ENCODE data around the gene CBFB.
"Not testable (repeated sequence)": the region's sequence is repeated elsewhere in the genome, so short reads cannot be mapped to it uniquely, and the experiment has no call there.

Gene CBFB

GRCh38 chr16:67101311-67102082 lies 72.5 kb downstream of the CBFB start:
- peak; percentile 43 for DNase-seq

GRCh38 chr16:67104061-67104460 lies 75.1 kb downstream of the CBFB start:
- DNase-seq, result no peak

DNA sequence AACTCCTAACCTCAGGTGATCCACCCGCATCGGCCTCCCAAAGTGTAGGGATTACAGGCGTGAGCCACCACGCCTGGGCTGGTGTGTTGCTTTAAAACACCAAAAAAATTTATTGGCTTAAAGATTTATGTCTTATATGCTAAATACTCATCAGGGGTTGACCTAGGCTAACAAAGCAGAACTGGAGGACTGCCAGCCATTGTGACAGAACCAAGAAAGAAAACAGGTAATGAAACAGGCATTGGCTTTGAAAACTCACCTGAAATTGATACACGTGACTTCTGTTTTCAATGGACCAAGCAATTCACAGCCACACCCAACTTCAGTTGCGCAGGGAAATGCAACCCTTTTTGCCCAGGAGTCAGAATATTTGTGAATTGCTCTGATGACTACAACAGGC lies 75.9 kb downstream of the CBFB start:
- DNase-seq, result no peak

DNA sequence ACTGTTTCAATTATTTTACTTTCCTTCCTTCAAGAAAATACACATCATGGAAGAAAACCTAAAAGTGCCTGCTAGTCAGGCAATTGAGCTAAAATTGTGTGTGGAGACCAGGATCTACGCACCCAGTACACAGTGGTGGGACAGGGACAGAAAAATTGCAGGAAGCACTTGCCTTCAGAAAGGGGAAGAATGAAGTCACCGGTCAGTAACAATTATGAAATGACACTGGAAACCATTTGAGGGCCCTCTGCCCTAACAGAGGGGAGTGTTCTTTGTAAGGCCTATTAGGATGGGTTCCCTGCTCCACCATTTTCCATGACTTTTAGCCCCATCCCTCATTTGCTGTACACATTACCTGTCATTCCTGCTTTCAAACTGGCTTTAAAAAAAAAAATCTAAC lies 76.3 kb downstream of the CBFB start:
- no peak for DNase-seq

GRCh38 chr16:67105881-67106280 lies 76.9 kb downstream of the CBFB start:
- DNase-seq, result no peak

DNA sequence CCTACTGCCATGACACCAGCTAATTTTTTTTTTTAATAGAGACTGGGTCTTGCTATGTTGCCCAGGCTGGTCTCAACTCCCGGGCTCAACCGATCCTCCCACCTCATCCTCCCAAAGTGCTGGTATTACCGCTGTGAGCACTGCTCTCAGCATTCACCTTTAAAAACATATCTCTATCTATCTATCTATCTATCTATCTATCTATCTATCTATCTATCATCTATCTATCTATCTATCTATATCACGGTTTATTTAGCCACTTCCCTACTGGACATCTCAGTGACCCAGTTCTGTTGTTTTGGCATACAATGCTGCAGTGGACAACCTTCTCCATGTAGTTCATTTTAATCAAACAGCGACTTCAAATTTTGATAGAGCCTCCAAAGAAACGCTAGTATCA lies 79.5 kb downstream of the CBFB start:
- DNase-seq, result no peak

DNA sequence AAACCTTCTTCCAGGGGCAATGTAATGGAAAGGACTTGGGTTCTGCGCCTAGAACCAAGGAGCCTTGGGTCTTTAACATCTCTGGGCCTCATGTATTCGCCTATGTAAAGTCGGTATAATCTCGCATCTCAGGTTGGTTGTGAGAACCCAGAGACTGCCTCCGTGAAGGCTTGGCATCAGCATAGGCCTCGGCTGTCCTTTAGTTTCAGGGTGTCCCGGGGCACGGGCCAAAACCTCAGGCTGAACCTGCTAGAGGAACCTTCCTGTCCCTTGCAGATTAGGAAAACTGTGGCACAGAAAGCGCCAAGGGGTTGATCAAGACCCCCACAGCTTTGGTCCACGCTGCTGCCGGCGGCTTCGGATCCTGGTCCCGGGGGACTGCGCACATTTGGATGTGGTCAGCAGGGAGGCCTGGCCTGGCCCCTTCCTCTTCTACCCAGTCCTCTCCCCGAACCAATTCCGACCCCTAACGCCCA lies 80.0 kb downstream of the CBFB start:
- DNase-seq, result no peak

- peak; percentile 97 for DNase-seq
Measured at GRCh38 chr16:67109407-67110135, 80.6 kb downstream of the CBFB start, which contains the start of gene PHAF1. Gene PHAF1 (plus strand): TSS chr16:67109941. CDS start chr16:67110176, 235 bp downstream.

DNA sequence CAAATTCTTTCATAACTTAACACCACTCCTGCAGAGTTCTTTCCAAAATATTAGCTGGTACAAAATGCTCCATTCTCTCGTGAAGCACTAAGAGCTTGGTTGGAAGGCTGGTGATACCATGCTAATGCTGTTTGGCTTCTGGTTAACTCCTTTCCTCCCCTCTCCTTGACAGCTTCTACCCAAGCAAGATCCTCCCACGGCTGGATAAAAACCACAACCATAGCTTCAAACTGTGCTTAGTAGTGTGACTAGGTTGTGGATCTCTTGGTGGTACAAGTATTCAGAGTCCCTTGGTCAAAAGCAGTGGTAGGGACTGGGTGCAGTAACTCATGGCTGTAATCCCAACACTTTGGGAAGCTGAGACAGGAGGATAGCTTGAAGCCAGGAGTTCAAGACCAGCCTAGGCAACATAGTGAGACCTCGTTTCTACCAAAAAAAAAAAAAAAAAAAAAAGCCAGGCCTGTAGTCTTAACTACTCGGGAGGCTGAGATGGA lies 83.0 kb downstream of the CBFB start:
- no peak for DNase-seq

DNA sequence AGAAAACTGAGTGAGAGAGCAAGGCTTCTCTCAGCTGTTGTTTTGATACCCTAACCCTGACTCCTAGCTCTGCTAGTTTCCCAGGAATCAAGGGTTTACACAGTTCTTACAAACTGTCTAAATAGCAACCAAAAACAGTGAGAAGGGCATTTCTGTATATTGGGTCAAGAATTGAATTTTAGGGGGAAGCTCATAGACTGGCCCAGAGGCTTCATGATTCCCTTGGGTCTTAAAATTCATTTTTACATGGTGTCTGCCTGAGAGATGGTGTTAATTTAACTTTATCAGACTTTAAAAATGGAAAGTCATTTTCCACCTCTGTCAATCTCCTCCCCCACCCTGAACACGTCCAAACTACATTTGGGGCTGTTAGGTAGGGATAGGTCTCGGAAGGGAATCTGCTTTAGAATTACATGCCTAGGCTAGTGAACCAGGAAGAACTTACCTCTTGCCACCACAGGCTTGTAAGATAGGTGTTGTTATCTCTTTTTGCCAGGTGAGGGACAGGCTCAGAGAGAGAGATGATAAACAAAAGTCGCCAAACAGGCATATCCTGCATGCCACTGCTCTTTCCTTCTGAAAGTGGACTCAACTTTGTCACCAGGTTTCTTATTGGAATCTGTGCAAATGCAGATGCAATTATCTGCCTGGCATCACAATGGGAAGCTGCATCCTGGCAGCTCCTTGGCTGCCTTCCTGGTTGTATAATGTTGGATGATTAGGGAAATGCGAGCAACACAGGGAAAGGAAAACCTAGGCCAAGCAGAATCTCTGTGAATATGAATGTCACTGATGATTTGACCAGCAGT lies 83.8 kb downstream of the CBFB start:
- no peak for DNase-seq

DNA sequence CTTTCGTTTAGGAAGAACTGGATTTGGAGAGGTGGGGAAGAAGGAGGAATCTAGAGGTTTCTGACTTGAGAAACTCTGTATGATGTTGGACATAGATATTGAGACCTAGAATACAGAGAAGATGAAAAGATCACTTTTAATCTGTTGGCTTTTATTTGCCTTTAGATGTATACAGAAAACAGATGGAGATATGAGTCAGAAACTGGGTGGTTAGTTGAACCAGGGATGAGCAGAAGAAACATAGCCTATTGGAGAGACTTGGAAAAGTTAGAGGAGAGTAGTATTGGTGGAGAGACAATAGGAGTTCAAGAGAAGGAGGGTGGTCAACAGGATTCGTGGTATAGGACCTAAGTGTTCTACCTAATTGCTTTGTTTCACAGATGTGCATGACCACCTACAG lies 85.8 kb downstream of the CBFB start:
- no peak for DNase-seq

DNA sequence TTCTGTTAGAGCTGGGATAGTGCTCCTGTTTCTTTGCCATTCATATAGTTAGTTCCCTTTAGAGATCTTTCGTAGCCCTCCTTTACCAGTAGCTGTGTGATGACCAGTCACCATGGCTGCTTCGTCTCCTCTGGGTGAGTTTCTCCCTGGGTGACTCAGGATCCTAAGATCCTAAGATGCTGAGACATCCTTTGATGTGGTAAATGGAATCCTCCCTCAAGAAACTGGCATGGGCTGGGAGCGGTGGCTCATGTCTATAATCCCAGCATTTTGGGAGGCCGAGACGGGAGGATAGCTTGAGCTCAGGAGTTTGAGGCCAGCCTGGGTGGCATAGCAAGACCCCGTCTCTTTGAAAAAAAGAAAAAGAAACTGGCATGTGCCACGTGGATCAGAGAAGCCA lies 86.7 kb downstream of the CBFB start:
- DNase-seq, result no peak

DNA sequence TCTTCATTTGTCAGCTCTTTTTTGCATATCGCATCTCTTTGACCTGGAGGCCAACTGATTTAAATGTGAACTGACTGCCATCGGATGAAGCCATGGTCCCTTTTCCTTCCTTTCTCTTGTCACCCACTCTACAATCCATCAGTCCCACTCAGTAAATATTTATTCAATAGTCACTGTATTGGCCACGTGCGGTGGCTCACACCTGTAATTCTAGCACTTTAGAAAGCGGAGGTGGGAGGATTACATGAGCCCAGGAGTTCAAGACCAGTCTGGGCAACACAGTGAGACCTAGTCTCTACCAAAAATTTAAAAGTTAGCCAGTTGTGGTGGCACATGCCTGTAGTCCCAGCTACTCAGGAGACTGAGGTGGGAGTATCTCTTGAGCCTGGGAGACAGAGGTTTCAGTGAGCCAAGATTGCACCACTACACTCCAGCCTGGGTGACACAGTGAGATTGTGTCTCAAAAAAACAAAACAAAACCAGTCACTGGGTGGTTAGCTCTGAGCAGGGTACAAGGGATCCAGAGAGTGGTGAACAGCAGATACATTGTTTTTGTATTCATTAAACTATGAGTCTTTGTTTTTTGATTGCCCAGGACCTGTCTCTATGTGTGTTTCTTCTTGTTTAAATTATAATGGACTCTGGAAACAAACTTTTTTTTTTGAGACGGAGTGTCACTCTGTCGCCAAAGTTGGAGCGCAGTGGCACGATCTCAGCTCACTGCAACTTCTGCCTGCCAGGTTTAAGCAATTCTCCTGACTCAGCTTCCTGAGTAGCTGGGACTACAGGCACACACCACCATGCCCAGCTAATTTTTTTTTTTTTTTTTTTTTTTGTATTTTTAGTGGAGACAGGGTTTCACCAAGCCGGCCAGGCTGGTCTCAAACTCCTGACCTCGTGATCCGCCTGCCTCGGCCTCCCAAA lies 87.7 kb downstream of the CBFB start:
- DNase-seq, result no peak

- DNase-seq, result no peak
Measured at GRCh38 chr16:67117716-67118115, 88.8 kb downstream of the CBFB start.

DNA sequence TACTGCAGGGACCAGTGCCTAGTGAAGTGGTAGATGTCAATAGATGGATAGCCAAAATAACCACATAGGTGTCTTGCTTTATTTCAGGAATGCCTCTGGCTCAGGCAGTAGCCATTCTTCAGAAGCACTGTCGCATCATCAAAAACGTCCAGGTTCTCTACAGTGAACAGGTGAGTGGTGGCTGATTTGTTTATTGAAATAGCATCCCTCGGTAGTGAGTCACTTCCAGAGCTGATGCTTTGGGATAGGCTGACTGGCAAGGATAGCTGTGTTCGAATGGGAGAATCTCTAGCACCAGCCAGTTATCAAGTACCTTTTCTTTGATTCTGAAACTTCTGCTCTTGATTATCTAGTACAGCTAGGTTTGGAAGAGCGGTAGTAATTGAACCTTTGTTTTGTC lies 91.1 kb downstream of the CBFB start:
- no peak for DNase-seq

DNA sequence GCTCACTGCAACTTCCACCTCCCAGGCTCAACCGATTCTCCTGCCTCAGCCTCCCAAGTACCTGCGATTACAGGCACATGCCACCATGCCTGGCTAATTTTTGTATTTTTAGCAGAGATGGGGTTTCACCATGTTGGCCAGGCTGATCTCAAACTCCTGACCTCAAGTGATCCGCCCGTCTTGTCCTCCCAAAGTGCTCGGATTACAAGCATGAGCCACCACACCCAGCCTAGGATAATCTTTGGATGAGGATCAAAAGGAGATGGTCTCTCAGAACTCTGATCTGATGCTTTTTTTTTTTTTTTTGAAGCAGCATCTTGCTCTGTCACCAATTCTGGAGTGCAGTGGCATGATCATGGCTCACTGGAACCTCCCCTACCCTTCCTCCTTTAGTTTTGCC lies 93.8 kb downstream of the CBFB start:
- not testable (repeated sequence) for DNase-seq

GRCh38 chr16:67128417-67128816 lies 99.5 kb downstream of the CBFB start:
- no peak for DNase-seq

DNA sequence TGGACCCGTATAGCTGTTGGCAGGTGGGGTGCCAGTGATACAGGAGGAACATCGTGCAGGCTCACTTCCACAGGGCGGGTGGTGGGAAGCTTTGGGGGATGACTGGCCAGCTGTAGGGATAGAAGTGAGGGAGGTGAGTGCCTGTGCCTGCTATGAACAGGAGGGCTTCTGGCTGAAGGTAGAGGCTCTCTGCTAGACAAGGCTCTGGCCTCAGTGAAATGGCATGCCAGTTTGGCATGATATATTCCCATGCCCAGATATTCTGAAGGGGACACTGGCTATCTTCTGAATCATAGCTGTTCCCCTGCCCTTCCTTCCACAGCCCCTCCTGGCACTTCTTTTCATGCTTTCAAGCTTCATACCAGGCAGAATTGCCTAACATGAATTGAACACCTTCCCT lies 99.9 kb downstream of the CBFB start:
- no peak for DNase-seq

- no peak for DNase-seq
Measured at GRCh38 chr16:67129422-67129821, 100.5 kb downstream of the CBFB start.

DNA sequence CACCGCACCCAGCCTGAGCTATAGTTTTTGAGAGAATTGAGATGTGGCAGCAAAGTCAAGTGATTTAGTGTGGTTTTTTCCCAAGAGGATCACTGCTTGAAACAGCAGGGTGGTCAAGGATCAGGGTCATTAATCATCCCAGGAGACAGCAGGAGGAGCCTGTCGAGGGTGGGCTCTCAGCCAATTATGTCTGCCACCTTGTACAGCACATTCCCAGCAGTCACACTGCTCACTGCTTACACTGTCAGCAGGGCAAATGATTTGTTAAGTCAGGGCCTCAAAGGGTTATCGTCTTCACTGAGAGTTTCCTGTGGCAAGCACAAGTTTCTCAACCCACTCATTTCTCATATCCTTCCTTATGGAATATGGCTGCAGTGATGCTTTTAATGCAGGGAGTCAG lies 108.7 kb downstream of the CBFB start:
- no peak for DNase-seq

DNA sequence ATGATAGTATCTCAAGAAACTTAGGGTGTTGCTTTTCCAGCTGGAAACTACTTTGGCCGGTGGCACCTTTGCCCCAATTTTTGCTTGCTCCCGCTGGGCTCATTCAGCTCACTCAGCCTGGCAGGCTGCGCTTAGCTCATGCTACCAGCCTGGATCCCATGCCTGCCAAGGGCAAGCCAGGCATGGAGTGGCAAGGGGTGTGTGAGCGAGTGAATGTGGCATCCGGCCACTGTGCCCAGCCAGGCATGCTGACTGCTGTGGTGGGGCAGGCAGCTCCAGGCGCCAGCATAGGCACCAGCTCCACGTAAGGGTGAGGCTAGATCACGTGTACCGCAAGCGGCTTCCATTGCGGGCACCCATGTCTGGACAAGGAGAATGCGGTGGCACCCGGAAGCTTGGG lies 112.4 kb downstream of the CBFB start:
- no peak for DNase-seq

- no peak for DNase-seq
Measured at GRCh38 chr16:67142342-67142741, 113.4 kb downstream of the CBFB start.
